Ramos (cell line): ENCODE results near the gene RERE.

Source experiments
- in situ Hi-C: fragments of 300-500 bp; cut with MboI; formaldehyde crosslinking; loops from one replicate; pipeline ENCODE4 v1.14.3; 2022; ENCODE audit warnings: low sequenced_read_pairs; ENCODE audit not compliant: unreplicated experiment

Gene RERE

DNA sequence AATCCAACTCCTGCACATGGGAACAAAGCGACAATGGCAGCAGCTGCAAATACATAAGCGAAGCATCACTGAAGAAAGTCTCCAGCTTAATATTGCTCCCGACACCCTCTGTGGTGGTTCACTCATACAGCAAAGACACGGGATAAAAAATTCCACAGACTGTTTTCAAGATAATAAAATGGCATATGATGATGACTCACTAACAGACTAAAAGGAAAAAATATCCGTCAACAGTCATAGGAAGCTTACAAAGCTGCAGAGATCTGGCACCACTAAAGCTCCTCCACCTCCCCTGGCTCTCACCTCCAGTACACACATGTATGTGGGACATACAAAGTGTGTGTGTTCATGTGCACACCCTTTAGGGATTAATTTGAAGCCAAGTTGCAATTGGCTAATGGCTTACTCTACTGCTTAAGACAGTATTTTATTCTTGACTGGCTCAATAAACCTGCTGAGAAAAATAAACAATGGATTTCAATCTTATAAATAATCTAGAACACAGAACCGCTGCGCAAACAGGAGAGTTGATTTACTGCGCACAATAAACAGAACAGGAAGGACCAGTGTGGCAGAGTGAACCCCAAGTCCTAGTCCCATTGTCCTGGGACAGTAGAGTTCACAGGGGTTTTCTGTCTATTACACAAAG lies 405.1 kb downstream of the RERE start:
- in situ Hi-C loops: no loop called here

DNA sequence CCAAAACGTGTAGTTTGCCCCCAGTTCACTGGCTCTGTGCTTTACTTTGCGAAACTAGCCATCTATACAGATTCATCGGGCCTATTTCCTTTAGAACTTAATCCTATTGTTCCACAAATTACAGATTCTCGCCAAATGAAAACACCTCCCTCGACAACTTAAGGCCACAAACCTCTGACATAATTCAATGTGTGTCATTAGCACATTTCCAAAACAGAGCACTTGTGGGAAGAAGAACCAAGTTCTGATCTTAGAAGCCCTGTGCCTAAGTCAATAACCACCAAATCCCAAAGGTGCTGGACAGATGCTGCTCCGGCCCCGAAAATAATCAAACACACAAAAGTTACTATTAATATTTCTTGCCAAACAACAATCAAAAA lies 405.6 kb downstream of the RERE start:
- in situ Hi-C loops: no loop called here

DNA sequence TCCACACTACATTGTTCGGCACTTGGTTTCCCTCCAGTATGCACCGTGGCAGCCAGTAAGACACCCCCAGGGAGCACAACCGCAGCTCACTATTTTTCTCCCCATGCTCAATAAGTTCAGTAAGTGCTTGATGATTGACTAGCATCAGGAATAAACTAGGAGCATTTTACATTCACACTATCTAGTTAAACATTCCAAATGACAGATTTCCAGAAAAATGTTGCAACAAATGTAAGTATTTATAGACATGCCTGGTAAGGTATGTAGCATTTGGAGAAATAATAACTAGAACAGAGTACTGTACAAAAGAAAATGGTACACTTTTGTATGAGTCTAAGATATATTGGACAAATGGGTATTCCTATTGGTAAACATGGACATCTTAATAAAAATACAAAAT lies 406.6 kb downstream of the RERE start:
- in situ Hi-C loops: no loop called here

DNA sequence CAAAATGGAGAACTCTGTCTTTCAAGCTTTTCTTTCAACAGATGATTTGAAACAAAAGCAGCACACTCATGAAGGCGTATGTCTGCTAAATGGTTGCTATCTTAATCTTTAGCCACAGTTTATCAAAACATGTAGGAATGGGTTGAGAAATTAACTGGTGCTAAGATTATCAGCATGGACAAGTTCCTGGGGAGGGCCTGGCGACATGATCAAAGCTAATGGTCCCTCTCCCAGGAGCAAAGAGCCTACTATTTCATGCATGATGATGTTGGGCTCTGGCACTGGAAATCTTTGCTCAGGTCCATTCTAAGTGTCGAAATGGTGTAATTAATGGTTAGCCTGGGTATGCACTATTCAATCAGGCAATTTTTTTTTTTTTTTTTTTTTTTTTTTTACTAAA lies 407.8 kb downstream of the RERE start:
- in situ Hi-C loops: no loop called here

DNA sequence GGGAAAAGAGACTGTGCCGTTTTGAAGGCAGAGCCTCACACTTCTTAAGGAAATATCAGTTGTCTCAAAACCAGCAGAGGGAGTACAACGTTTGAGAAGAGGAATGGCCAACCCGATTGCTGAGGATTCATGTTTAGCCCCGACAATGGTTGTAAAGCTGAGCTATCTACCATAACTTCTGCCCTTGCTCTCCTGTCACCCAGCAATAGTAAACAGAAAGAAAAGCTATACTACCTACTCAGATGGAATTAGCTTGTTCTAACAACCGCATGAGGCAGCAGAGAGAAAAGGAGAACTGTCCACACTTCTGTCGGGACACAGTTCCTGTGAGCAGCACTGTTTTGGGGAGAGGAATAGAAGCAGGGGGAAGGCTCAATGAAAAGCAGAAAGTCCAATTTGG lies 408.3 kb downstream of the RERE start:
- in situ Hi-C loops: no loop called here

DNA sequence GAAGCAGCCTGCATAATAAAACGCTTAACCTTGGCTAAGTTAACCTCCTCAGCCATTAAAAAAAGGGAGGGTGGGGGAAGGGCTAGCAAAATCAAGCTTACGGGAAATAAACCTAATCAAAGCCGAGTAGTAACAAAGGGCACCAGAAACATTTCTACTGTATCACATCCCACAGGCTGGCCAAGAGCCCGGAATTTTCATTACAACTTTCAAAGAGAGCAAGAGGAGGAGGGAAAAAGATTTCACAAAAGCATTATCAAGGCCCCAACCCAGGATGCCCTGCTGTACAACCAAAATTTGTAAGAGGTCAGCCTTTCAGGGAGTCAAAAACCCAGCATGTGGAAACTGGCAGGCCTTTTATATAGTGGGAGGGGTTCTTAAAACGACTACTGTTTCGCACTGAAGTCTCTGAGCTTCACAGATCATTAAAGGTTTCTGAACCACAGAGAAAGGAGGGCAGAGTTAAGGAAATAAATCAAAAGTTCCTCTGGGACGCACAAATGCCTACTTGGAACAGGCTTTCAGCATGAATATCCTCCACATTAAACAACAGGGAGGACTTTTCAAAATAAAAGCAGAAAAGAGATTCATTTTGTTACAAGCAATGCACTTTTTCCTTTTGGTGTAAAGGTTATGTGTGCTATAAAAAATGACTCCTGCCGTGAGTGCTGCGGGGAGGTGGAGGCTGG lies 409.1 kb downstream of the RERE start:
- in situ Hi-C loops: no loop called here

DNA sequence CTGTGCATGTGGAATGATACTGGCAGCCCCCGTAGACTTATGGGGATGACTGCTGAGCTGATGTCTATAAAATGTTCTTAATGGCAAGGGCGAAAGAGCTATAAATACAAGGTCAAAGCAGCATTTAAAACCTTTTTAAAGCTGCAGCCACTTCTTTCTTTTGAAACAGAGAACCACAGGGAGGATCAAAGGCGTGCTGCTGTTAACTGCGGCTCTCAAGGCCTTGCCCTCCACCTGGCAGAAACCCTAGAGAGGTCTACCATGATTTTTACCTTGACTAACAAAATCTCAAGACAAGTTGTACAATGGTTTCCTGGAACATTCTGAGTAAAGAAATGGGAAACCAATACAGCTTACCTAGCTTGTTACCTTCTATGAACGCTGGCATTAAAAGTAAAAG lies 409.8 kb downstream of the RERE start:
- in situ Hi-C loops: no loop called here

DNA sequence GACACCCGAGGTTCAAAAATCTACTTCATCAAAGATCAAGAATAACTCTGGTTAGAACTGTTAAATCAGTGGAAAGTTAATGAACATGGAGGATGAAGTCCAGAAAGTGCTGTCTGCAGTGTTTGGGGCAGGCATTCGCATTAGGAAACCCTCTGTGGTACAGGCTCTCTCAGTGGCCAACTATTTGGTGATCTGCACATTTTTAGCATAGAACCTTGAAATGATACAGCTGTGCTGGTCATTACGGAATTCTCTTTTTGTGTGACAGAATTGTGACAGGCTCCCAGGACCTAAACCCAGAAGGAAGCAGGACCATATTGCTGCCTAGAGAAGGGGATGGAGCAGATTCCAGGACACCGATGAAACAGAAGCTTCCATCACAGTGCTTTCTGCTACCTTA lies 410.5 kb downstream of the RERE start:
- in situ Hi-C loops: no loop called here

DNA sequence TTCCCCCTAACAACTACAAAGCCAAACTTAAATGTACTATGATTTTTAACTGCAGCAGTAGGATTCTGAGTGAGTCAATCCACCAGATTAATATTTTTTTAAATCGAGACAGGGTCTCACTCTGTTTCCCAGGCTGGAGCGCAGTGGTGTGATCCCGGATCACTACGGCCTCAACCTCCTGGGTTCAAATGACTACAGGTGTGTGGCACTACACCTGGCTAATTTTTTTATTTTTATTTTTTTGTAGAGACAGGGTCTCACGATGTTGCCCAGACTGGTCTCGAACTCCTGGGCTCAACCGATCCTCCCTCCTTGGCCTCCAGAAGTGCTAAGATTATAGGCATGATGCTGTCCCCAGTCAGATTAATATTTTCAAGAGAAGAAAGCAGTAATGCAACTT lies 411.4 kb downstream of the RERE start:
- in situ Hi-C loops: no loop called here

DNA sequence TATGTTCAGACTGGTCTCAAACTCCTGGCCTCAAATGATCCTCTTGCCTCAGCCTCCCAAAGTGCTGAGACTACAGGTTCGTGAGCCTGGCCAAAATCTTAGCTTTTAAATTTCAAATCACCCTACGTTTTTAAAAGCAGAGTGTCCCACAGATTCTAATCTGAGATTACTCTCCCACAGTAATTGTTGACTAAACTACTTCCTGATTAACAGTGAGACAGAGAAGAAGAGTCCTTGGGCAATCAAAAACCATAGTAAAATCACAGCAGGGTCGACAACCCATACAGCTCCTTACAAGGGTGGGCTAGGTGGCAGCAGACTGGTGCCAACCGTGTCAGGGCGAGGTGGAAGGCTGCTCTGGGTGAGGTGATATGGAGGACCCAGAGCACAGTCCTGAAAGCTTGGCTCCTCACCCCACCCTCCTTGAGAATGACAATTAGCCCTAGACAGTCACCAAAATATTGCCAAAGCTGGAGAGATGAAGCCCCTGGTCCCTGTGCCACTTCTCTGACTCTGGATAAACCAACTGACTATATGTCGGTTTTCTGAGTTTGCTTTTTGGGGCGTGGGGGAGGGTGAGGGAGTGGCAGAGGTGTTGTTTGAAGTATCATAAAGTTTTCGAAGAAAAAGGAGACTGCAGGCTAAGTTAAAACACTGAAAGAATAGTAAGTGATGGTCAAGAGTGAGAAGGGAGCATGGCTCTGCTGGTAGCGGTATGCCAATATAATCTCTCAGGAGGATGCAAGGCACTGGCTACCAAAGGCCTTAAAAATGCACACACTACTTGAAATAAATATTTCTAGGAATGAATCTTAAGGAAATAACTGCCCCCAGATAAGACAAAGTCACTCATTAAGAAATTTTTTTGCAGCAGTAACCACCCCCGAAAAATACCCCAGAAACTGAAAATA lies 412.7 kb downstream of the RERE start:
- in situ Hi-C loops: no loop called here

DNA sequence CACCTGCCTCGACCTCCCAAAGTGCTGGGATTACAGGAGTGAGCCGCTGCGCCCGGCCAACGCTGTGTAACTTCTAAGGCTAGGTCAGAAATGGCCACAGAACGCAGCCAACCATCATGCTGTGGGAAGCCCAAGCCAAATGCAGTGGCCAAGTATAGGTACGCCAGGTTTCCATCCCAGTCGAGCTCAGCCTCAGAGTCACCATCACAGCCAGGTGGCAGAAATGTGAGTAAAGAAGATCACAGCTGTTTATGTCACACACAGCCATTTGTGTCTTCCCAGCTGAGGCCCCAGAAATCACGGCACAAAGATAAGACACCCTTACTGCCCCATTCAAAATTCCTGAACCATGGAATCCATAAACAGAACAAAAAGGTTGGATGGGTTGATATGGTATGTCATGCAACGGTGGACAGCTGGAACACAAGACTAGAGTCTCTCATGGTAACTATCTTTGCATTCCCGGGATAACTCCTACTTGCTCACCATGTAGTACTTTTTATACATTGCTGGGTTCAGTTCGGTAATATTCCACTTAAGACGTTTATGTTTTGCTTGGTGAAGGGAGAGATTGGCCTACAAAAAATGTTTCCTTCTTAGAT lies 415.2 kb downstream of the RERE start:
- in situ Hi-C loops: no loop called here

DNA sequence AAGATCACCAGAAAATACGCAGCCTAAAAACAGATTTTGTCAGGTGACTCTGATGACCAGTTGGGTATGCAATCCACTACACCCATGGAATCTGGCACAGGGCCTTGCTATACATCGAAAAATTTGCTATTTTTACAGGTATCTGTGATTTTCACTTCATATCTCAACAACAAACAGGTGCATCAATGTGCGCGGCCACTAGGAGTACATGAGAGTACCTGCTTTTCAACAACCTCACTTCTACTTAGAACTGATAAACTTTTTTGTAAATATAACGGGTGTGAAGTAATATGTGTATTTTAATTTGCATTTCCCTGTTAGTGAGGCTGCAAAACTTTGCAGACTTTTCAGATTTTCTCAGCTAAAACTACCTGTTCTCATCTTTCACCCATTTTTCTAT lies 418.8 kb downstream of the RERE start:
- in situ Hi-C loops: no loop called here

DNA sequence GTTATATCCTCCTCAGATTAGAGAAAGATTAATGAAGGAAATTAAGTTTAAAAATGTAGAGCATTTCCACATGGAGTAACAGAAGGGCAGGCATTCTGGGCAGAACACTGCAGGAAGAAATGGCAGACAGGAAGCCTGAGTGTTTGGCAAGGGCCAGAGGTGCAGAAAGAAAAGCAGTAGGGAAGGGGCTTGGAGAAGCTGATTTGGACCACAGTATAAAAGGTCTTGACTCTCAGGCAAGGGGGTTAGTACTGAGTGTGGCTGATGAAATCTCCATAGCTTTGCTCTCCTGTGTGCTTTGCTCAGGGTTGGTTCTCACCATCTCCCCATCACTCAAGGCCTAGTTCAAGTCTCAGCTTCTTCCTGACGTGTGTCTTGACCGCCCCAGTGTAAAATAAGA lies 419.4 kb downstream of the RERE start:
- in situ Hi-C loops: no loop called here

DNA sequence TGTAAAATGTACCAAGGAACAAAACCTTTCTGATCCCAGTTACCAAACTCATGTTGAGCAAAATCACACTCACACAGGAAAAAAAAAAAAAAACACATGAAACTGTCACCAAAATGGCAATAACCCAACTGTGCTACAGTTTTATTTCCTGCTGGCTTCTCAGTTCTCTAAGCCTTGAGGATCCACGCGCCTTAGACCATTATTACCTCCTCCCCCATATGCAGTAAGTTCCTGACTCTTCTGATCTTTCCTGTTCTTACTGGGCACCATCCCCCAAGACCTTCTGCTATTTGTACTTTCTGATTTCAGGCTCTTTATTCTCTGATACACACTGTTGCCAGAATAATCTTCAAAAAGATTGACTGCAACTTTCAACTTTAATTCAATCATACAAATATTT lies 419.9 kb downstream of the RERE start:
- in situ Hi-C loops: no loop called here

DNA sequence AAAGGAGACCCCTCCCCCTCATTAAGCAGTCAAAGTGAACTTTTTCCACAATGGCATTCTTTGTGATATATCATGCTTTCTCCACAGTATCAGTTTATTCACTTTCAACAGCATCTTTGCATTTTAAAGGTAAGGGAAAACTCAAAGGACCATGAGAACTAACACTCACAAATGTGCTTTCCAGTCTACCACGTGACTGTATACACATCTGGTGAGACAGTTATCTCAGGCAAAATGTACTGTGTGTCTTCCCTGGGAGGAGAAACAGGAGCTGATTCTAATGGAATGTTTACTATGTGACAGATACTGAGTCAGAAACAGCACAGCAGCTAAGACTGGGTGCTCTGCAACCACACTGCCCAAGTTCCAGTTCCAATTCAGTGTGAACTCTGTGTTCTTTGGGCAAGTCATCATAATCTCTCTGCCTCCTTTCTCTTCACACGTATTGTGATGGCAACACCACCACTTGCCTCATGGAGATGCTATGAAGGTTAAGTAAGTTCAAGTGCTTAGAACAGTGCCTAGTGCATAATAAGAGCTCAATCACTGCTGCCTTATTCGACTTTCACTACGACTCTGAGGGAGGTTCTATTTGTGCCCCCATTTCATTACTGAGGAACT lies 420.5 kb downstream of the RERE start:
- in situ Hi-C loops: no loop called here

DNA sequence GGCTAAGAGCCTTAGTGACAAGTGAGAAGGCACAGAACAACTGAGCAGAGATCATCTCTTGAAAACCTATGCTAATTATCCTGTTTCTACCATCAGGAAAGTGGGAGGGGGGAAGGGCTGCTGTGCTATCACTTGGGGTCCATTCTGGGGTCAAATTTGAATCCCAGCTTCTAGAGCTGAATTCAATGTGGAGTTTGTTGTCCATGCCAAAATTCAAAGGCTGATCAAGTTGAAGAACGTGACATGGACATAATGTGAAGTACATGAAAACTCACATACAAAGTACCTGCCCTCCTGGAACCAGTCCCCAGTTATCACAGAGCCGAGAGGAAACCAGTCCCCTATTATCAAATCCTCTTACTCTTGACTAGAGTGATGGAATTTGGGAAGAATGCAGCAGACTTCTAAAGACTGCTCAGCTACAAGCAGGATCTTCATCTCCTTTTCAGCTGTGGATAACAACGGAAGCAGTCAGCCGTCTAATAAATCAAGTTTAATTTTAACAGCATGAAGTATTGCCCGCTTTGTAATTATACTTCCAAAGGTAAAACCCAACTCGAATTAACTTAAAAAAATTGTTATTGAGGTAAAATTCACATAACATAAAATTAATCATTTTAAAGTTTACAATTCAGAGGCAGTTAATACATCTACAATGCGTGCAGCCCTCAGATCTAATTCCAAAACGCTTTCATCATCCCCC lies 421.2 kb downstream of the RERE start:
- in situ Hi-C loops: no loop called here

DNA sequence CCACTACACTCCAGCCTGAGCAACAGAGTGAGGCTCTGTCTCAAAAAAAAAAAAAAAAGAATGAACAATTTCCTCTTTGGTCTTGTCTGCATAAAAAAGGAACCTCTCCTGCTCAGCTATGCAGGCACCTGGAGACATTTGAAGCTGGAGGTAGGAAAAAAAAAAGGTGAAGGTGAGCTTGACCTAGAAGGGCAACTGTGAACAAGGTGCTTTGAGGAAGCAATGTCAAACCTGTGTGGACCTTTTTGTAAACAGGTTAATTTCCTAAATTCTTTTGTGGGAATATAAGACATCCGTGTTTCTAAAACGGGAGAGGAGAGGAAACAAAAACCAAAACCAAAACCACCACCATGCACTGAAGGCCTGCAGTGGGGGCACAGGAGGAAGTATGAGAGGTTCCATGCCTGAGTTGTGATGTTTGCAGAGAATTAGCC lies 422.0 kb downstream of the RERE start:
- in situ Hi-C loops: no loop called here

DNA sequence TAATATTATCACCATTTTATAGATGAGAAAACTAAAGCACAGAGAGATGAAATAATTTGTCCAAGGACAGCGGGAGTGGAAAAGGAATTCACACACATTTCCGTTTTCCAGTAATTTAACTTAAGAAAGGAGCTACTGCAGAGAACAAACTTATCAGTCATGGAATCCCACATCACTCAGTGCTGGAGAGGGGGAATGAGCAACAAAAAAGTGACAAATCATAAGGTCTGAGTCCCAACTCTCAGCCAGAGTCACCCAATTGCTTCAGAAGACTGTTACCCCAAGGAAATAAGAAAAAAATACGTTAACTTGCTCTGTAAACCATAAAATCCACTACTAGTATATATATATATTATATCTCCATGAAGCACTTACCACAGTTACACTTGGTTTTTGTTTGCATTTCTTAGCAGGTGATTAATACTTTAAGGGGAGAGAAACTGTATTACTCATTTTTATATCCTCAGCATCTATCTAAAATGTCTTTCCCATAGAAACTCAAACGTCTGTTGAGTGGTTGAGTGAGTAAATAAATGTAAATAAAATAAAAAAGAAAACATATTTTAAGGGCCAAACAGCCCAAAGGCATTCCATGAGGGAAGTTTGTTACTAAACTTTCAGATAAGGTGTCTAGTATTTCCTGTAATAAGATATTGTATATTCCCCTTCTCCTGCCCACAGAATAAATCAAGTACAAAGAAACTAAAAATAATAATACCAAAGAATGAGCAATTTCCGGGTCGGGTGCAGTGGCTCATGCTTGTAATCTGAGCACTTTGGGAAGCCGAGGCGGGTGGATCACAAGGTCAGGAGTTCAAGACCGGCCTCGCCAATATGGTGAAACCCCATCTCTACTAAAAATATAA lies 422.8 kb downstream of the RERE start:
- in situ Hi-C loops: no loop called here

DNA sequence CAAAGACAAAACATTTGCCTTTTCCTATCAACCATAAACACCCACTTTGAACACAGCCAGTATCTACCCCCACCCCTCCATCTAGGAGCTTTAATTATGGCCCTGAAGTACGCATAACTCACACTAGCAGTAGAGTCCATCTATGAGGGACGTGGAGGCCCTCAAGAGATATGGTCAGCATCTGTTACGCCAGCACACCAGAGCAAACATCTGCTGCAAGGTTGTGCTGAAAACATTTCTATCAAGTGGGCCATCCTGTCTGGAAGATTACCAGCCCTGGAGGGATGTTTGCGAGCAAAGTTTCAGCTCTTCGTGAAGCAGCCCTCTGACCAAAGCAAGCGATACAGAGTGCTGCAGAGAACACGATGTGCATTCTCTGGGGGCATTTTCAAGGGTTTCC lies 424.9 kb downstream of the RERE start:
- in situ Hi-C loops: no loop called here
